ENCODE data around the gene ODF4.

DNA sequence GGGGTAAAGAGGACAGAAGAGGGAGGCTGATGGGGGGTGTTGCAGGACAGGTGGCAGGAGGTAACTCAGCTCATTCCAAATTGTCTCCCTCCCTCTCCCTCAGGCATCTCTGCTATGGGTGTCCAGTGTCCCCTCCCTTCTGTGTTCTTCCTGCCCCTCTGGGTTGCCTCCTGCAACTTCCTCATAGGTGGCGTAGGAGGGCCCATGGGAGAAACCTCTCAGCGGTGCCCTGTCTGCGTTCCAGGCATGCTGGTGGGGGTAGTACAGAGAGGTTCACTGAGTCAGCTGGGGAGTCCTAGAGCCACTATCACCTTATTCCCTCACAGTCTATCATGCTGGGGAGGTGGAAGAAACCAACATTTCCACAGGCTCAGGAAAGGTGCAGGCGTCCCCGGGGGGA is 14.7 kb upstream of the ODF4 start:
- TF ChIP-seq EZH2 (IDR thresholded peaks at IDR 0.05; ENCODE audit: insufficient read depth, poor library complexity, severe bottlenecking) (no peak), EZH2phosphoT487 (IDR thresholded peaks at IDR 0.05; ENCODE audit: insufficient read depth, low read depth) (no peak)

All from GM23248 (cell line).